ENCODE results near the gene KRT6A.

DNA sequence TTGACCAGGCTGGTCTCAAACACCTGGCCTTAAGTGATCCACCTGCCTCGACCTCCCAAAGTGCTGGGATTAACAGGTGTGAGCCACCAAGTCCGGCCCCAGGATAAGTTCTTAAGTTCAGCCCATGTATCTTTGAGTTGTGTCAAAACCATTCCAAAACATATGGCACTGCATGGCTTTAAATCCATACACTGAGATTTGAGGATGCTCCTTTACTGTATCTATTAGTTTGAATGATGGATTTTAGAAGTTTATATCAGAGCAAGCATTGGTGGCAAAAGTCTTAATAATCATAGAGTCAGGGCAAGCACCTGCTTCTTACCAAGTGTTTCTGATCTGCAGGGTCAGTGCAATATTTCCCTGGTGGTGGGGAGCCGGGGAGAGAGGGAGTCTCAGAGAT is 47.2 kb downstream of the KRT6A start:
- TF ChIP-seq POLR2A (IDR thresholded peaks at IDR 0.05): no peak
- TF ChIP-seq, protein P1, sequence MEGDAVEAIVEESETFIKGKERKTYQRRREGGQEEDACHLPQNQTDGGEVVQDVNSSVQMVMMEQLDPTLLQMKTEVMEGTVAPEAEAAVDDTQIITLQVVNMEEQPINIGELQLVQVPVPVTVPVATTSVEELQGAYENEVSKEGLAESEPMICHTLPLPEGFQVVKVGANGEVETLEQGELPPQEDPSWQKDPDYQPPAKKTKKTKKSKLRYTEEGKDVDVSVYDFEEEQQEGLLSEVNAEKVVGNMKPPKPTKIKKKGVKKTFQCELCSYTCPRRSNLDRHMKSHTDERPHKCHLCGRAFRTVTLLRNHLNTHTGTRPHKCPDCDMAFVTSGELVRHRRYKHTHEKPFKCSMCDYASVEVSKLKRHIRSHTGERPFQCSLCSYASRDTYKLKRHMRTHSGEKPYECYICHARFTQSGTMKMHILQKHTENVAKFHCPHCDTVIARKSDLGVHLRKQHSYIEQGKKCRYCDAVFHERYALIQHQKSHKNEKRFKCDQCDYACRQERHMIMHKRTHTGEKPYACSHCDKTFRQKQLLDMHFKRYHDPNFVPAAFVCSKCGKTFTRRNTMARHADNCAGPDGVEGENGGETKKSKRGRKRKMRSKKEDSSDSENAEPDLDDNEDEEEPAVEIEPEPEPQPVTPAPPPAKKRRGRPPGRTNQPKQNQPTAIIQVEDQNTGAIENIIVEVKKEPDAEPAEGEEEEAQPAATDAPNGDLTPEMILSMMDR (IDR thresholded peaks at IDR 0.05): no peak

All from Peyer's patch (tissue), 4 donors.